ENCODE results near the gene ASIC2.

ASIC2 gene

GRCh38 chr17:33152783-33153182 is 140.3 kb downstream of the ASIC2 start:
- DNase-seq, result no peak

- DNase-seq, result no peak
These were observed 141.5 kb downstream of the ASIC2 start for GRCh38 chr17:33151565-33151964.

GRCh38 chr17:33145941-33146340 is 147.2 kb downstream of the ASIC2 start:
- no peak for DNase-seq

GRCh38 chr17:33144837-33145236 is 148.3 kb downstream of the ASIC2 start:
- DNase-seq, result no peak

- DNase-seq, result no peak
These were observed 150.3 kb downstream of the ASIC2 start for GRCh38 chr17:33142705-33143299.

- DNase-seq, result no peak
These were observed 152.5 kb downstream of the ASIC2 start for GRCh38 chr17:33140413-33141099.

- no peak for DNase-seq
These were observed 154.5 kb downstream of the ASIC2 start for GRCh38 chr17:33138627-33139026.

GRCh38 chr17:33137426-33137825 is 155.7 kb downstream of the ASIC2 start:
- DNase-seq, result no peak

- no peak for DNase-seq
These were observed 157.4 kb downstream of the ASIC2 start for GRCh38 chr17:33135691-33136090.

- DNase-seq, result no peak
These were observed 161.5 kb downstream of the ASIC2 start for GRCh38 chr17:33131620-33132019.

- DNase-seq, result no peak
These were observed 165.4 kb downstream of the ASIC2 start for GRCh38 chr17:33127706-33128105.

- DNase-seq, result no peak
These were observed 167.0 kb downstream of the ASIC2 start for GRCh38 chr17:33126086-33126485.

GRCh38 chr17:33125552-33125950 is 167.5 kb downstream of the ASIC2 start:
- no peak for DNase-seq

- DNase-seq, result no peak
These were observed 168.1 kb downstream of the ASIC2 start for GRCh38 chr17:33124871-33125551.

- DNase-seq, result no peak
These were observed 168.9 kb downstream of the ASIC2 start for GRCh38 chr17:33124185-33124584.

- no peak for DNase-seq
These were observed 171.3 kb downstream of the ASIC2 start for GRCh38 chr17:33121756-33122155.

GRCh38 chr17:33121272-33121671 is 171.8 kb downstream of the ASIC2 start:
- no peak for DNase-seq

GRCh38 chr17:33120103-33120502 is 173.0 kb downstream of the ASIC2 start:
- DNase-seq, result no peak

- DNase-seq, result no peak
These were observed 174.6 kb downstream of the ASIC2 start for GRCh38 chr17:33118391-33119075.

- no peak for DNase-seq
These were observed 177.0 kb downstream of the ASIC2 start for GRCh38 chr17:33116021-33116551.

GRCh38 chr17:33115366-33115765 is 177.7 kb downstream of the ASIC2 start:
- no peak for DNase-seq

- DNase-seq, result no peak
These were observed 179.1 kb downstream of the ASIC2 start for GRCh38 chr17:33113991-33114370.

- no peak for DNase-seq
These were observed 179.7 kb downstream of the ASIC2 start for GRCh38 chr17:33113276-33113990.
